NCI-H345 treated with DMSO at 0.1 percent for 48 hours (cell line): ENCODE data around the gene DSC3.

Source experiments
- DNase-seq: peaks from one replicate; lab custom pipeline; 2025; ENCODE audit not compliant: unreplicated experiment; lab: John Stamatoyannopoulos, UW

The DSC3 gene

GRCh38 chr18:30971338-30971956, 71.1 kb downstream of the DSC3 start:
- peak; percentile 33 for DNase-seq

- DNase-seq, result peak; percentile 33
These were observed 72.2 kb downstream of the DSC3 start for GRCh38 chr18:30970196-30970816.

DNA sequence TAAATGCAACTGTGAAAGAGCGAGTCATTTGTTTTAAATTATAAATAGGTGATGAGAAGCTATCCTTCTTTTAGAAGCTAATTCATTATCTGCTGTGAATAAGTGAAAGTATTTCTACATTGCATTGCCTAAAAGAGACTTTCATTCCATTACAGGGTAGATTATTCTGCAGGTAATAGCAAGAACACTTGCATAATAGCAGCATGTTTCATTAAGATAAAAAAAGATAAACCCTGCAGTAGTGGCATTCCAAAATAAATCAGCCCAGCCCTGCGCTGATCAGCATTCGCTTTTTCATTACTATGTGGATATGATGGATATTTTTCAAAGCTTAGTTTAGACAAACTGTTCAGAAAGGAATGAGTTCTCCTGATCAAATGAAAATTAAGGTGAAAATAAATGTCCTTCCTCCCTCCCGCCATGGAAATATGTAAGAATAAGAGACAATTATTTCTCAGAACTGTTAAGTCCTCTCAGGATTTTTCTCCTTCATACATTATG, 72.8 kb downstream of the DSC3 start:
- DNase-seq, result no peak

- DNase-seq, result no peak
These were observed 74.8 kb downstream of the DSC3 start for GRCh38 chr18:30967701-30968100.

DNA sequence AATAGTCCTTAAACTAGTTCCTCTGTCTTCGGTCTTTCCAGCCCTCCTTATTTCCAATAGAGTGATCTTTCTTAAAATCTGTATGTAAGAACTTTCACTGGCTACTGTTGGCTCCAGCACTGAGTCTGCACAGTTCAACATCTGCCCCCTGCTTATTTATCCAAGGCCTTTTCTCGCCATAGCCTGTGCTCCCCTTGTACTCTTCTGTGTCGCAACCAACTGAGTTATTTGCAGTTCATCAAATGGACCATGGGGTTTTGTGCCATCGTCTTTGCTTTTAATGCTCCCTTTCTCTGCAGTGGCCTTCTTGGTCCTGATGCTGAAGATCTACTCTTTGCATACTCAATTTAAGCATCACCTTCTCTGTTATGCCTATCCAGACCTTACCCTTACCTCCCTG, 77.3 kb downstream of the DSC3 start:
- DNase-seq, result no peak

- no peak for DNase-seq
These were observed 81.9 kb downstream of the DSC3 start for GRCh38 chr18:30960661-30961060.

DNA sequence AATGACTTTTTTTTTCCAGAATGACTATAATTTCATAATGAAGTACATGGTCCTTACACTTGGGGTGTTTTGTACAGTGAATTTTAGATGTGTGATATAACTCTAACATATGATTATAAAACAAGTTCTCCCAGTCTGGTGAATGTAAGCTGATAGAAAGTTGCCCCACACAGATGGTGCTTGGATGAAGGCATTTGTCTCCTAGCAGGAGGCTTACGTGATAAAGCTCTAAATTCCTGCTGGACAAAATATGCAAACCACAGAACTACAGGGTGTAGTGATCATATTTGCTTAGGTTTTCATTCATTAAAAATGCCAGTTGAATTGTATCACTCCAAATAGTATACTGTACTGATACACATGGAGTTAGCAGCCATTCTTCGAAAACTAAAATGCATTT, 85.5 kb downstream of the DSC3 start:
- no peak for DNase-seq

DNA sequence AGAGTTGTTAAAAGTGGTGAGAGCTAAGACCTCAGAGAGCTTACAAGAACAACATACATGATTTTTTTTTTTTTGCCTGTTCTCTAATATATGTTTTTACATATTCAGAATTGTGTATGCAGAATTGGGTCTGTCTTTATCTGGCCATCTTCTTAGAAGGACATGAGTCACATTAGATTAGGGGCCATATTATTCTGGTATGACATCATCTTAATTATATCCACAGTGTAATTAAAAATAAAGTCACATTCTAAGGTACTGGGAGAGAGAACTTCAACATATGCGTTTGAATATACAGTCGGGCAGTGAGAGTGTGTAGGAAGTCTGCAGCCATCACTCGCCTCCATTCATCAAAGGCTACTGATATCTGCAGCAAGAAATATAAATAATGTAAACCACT, 88.3 kb downstream of the DSC3 start:
- no peak for DNase-seq

GRCh38 chr18:30945761-30946160, 96.8 kb downstream of the DSC3 start:
- DNase-seq, result no peak

- no peak for DNase-seq
These were observed 97.6 kb downstream of the DSC3 start for GRCh38 chr18:30944773-30945417.

- no peak for DNase-seq
These were observed 101.5 kb downstream of the DSC3 start for GRCh38 chr18:30940952-30941539.
